ENCODE results near the gene IGFBP7.

GRCh38 chr4:57148831-57149505 is 38.8 kb upstream of the IGFBP7 start:
- TF ChIP-seq POLR2A (IDR thresholded peaks at IDR 0.05), result no peak
- TF ChIP-seq CTCF (IDR thresholded peaks at IDR 0.05), result no peak

All from right lobe of liver (tissue), 4 donors.